Measurements from ENCODE around the gene GRK5. TPM values are rescaled to one million over a fixed set of nuclear protein-coding genes. Genes with fewer than 3 reads are reported as not detected.

Gene GRK5
- total and polyA plus RNA-seq, 4 donors, result 73.8 to 112 (median 101) TPM

GRCh38 chr10:119419931-119420330 lies 212.6 kb downstream of the GRK5 start:
- no peak overlapping the region for H3K27ac ChIP-seq (ENCODE audit: low read depth in 1 of 2, low read length in 2 of 2)
- intact Hi-C loops (cut with DNase I), result loop anchor here in 1 of 2 donors (5.0 kb wide), 1 partner anchor 213 kb away; the partner anchor contains the start of gene GRK5
- ATAC-seq (ENCODE audit: low FRiP score) (no peak), DNase-seq (no peak)
- H3K36me3 ChIP-seq (ENCODE audit: control insufficient read depth in 1 of 2, insufficient read depth in 2 of 2, low read length in 1 of 2), result no peaks in the 10 kb centered on the region
- H3K9me3 ChIP-seq (ENCODE audit: control insufficient read depth, low read length), result no peaks in the 10 kb centered on the region
- H3K27me3 ChIP-seq (ENCODE audit: control insufficient read depth in 1 of 2, insufficient read depth in 2 of 2, low read length in 1 of 2), result no peaks in the 10 kb centered on the region
- WGBS, 2 donors, result 90 to 93% methylated on average over 2 of the region's 2 CpGs
- H3K4me1 ChIP-seq (ENCODE audit: control insufficient read depth in 1 of 2, insufficient read depth in 2 of 2, low read length in 2 of 2), result peaks cover 0 to 2% of the 10 kb centered on the region in 2 donors
- no peak overlapping the region for H3K4me3 ChIP-seq (ENCODE audit: low read length in 2 of 2)

GRCh38 chr10:119420950-119421875 lies 213.8 kb downstream of the GRK5 start:
- Histone ChIP-seq H3K27ac (ENCODE audit: low read depth in 1 of 2, low read length in 2 of 2) (peak overlapping the region in 1 of 2 donors; percentile 7), H3K9me3 (ENCODE audit: control insufficient read depth, low read length) (no peaks in the 10 kb centered on the region), H3K4me1 (ENCODE audit: control insufficient read depth in 1 of 2, insufficient read depth in 2 of 2, low read length in 2 of 2) (peaks cover 0 to 2% of the 10 kb centered on the region in 2 donors), H3K27me3 (ENCODE audit: control insufficient read depth in 1 of 2, insufficient read depth in 2 of 2, low read length in 1 of 2) (no peaks in the 10 kb centered on the region), H3K4me3 (ENCODE audit: low read length in 2 of 2) (no peak overlapping the region), H3K36me3 (ENCODE audit: control insufficient read depth in 1 of 2, insufficient read depth in 2 of 2, low read length in 1 of 2) (no peaks in the 10 kb centered on the region)
- WGBS, 2 donors, result 38% methylated on average over 13 of the region's 13 CpGs
- intact Hi-C loops (cut with DNase I), result no loop called here
- DNase-seq, result no peak
- ATAC-seq (ENCODE audit: low FRiP score), result no peak

- H3K9me3 ChIP-seq (ENCODE audit: control insufficient read depth, low read length), result no peaks in the 10 kb centered on the region
- no peaks in the 10 kb centered on the region for H3K27me3 ChIP-seq (ENCODE audit: control insufficient read depth in 1 of 2, insufficient read depth in 2 of 2, low read length in 1 of 2)
- H3K4me3 ChIP-seq (ENCODE audit: low read length in 2 of 2), result no peak overlapping the region
- no peak overlapping the region for H3K27ac ChIP-seq (ENCODE audit: low read depth in 1 of 2, low read length in 2 of 2)
- H3K36me3 ChIP-seq (ENCODE audit: control insufficient read depth in 1 of 2, insufficient read depth in 2 of 2, low read length in 1 of 2), result peaks cover 0 to 8% of the 10 kb centered on the region in 2 donors
- 28 to 31% methylated on average over 11 of the region's 11 CpGs for WGBS, 2 donors
- peaks cover 0 to 2% of the 10 kb centered on the region in 2 donors for H3K4me1 ChIP-seq (ENCODE audit: control insufficient read depth in 1 of 2, insufficient read depth in 2 of 2, low read length in 2 of 2)
- ATAC-seq (ENCODE audit: low FRiP score), result no peak
- DNase-seq, result no peak
- intact Hi-C loops (cut with DNase I), result no loop called here
These were observed 214.7 kb downstream of the GRK5 start for GRCh38 chr10:119421891-119422681.

- Histone ChIP-seq H3K36me3 (ENCODE audit: control insufficient read depth in 1 of 2, insufficient read depth in 2 of 2, low read length in 1 of 2) (peaks cover 0 to 15% of the 10 kb centered on the region in 2 donors), H3K4me3 (ENCODE audit: low read length in 2 of 2) (no peak overlapping the region), H3K27me3 (ENCODE audit: control insufficient read depth in 1 of 2, insufficient read depth in 2 of 2, low read length in 1 of 2) (no peaks in the 10 kb centered on the region), H3K9me3 (ENCODE audit: control insufficient read depth, low read length) (no peaks in the 10 kb centered on the region), H3K27ac (ENCODE audit: low read depth in 1 of 2, low read length in 2 of 2) (no peak overlapping the region), H3K4me1 (ENCODE audit: control insufficient read depth in 1 of 2, insufficient read depth in 2 of 2, low read length in 2 of 2) (peaks cover 0 to 2% of the 10 kb centered on the region in 2 donors)
- DNase-seq (no peak), ATAC-seq (ENCODE audit: low FRiP score) (no peak)
- WGBS, 2 donors, result 53 to 62% methylated on average over 12 of the region's 12 CpGs
- intact Hi-C loops (cut with DNase I), result no loop called here
These were observed 215.5 kb downstream of the GRK5 start for GRCh38 chr10:119422682-119423509.

GRCh38 chr10:119423510-119424257 lies 216.3 kb downstream of the GRK5 start:
- ATAC-seq (ENCODE audit: low FRiP score), result no peak

GRCh38 chr10:119424258-119424975 lies 217.0 kb downstream of the GRK5 start:
- no peak overlapping the region for H3K4me3 ChIP-seq (ENCODE audit: low read length in 2 of 2)
- H3K9me3 ChIP-seq (ENCODE audit: control insufficient read depth, low read length), result no peaks in the 10 kb centered on the region
- peaks cover 2 to 15% of the 10 kb centered on the region in 2 donors for H3K36me3 ChIP-seq (ENCODE audit: control insufficient read depth in 1 of 2, insufficient read depth in 2 of 2, low read length in 1 of 2)
- no peaks in the 10 kb centered on the region for H3K27me3 ChIP-seq (ENCODE audit: control insufficient read depth in 1 of 2, insufficient read depth in 2 of 2, low read length in 1 of 2)
- 55 to 58% methylated on average over 6 of the region's 6 CpGs for WGBS, 2 donors
- intact Hi-C loops (cut with DNase I), result no loop called here
- DNase-seq, result peak in 1 of 2 donors; percentile 21
- peaks cover 0 to 2% of the 10 kb centered on the region in 2 donors for H3K4me1 ChIP-seq (ENCODE audit: control insufficient read depth in 1 of 2, insufficient read depth in 2 of 2, low read length in 2 of 2)
- no peak overlapping the region for H3K27ac ChIP-seq (ENCODE audit: low read depth in 1 of 2, low read length in 2 of 2)
- ATAC-seq (ENCODE audit: low FRiP score), result no peak

More at GRCh38 chr10:119423510-119424257, 216.3 kb downstream of the GRK5 start:
- Histone ChIP-seq H3K27ac (ENCODE audit: low read depth in 1 of 2, low read length in 2 of 2) (no peak overlapping the region), H3K27me3 (ENCODE audit: control insufficient read depth in 1 of 2, insufficient read depth in 2 of 2, low read length in 1 of 2) (no peaks in the 10 kb centered on the region), H3K4me1 (ENCODE audit: control insufficient read depth in 1 of 2, insufficient read depth in 2 of 2, low read length in 2 of 2) (peaks cover 0 to 2% of the 10 kb centered on the region in 2 donors), H3K36me3 (ENCODE audit: control insufficient read depth in 1 of 2, insufficient read depth in 2 of 2, low read length in 1 of 2) (peaks cover 1 to 15% of the 10 kb centered on the region in 2 donors), H3K9me3 (ENCODE audit: control insufficient read depth, low read length) (no peaks in the 10 kb centered on the region), H3K4me3 (ENCODE audit: low read length in 2 of 2) (no peak overlapping the region)
- WGBS, 2 donors, result 27 to 31% methylated on average over 7 of the region's 7 CpGs
- intact Hi-C loops (cut with DNase I), result no loop called here
- DNase-seq, result peak in 1 of 2 donors; percentile 33

- peak in 1 of 2 donors; percentile 3 for DNase-seq
- WGBS, 2 donors, result 71 to 75% methylated on average over 11 of the region's 11 CpGs
- Histone ChIP-seq H3K9me3 (ENCODE audit: control insufficient read depth, low read length) (no peaks in the 10 kb centered on the region), H3K27me3 (ENCODE audit: control insufficient read depth in 1 of 2, insufficient read depth in 2 of 2, low read length in 1 of 2) (no peaks in the 10 kb centered on the region), H3K4me3 (ENCODE audit: low read length in 2 of 2) (no peak overlapping the region), H3K36me3 (ENCODE audit: control insufficient read depth in 1 of 2, insufficient read depth in 2 of 2, low read length in 1 of 2) (peaks cover 2 to 15% of the 10 kb centered on the region in 2 donors), H3K4me1 (ENCODE audit: control insufficient read depth in 1 of 2, insufficient read depth in 2 of 2, low read length in 2 of 2) (peaks cover 0 to 2% of the 10 kb centered on the region in 2 donors), H3K27ac (ENCODE audit: low read depth in 1 of 2, low read length in 2 of 2) (no peak overlapping the region)
- intact Hi-C loops (cut with DNase I), result no loop called here
- ATAC-seq (ENCODE audit: low FRiP score), result no peak
These were observed 217.9 kb downstream of the GRK5 start for GRCh38 chr10:119425102-119425880.

All from aorta (tissue), 5 donors.